ENCODE data around the gene TTC9.

Gene TTC9

DNA sequence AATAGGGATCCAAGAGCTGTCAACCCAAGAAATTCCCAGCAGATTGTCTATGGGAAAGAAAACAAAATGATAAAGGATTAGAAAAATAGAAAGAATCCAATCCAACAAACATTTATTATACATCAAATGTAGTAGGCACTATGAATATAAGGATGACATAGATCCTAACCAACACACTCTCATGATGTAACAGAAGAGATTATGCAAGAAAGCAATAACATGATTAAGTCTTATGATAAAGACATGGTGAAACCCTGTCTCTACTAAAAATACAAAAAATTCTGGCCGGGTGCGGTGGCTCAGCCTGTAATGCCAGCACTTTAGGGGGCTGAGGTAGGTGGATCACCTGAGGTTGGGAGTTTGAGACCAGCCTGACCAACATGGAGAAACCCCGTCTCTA is 44.0 kb upstream of the TTC9 start:
- no peak for ATAC-seq
- no peak for TF ChIP-seq RARB (CRISPR knock-in tag; IDR thresholded peaks at IDR 0.05)
- TF ChIP-seq SNAI2 (CRISPR knock-in tag; IDR thresholded peaks at IDR 0.05) = no peak
- no peak for TF ChIP-seq PPARA (CRISPR knock-in tag; IDR thresholded peaks at IDR 0.05; ENCODE audit: borderline replicate concordance)
- TF ChIP-seq ZNF70 (CRISPR knock-in tag; IDR thresholded peaks at IDR 0.05) = no peak
- TF ChIP-seq ESRRG (CRISPR knock-in tag; IDR thresholded peaks at IDR 0.05) = no peak
- TF ChIP-seq POU6F1 (CRISPR knock-in tag; IDR thresholded peaks at IDR 0.05; ENCODE audit: borderline replicate concordance, low read depth) = no peak
- TF ChIP-seq ZNF565 (CRISPR knock-in tag; conservative IDR thresholded peaks at IDR 0.05; ENCODE audit: low read depth) = no peak
- TF ChIP-seq BACH2 (CRISPR knock-in tag; IDR thresholded peaks at IDR 0.05; ENCODE audit: borderline replicate concordance) = no peak
- no peak for TF ChIP-seq ISL1 (CRISPR knock-in tag; IDR thresholded peaks at IDR 0.05)
- no peak for TF ChIP-seq ARNTL (CRISPR knock-in tag; IDR thresholded peaks at IDR 0.05; ENCODE audit: borderline replicate concordance, low read depth)
- TF ChIP-seq ZC3H10 (CRISPR knock-in tag; IDR thresholded peaks at IDR 0.05) = no peak
- TF ChIP-seq TOX (CRISPR knock-in tag; IDR thresholded peaks at IDR 0.05; ENCODE audit: borderline replicate concordance) = no peak
- no peak for TF ChIP-seq CSDC2 (CRISPR knock-in tag; IDR thresholded peaks at IDR 0.05)
- no peak for TF ChIP-seq ZFP3 (CRISPR knock-in tag; IDR thresholded peaks at IDR 0.05)
- TF ChIP-seq GLIS3 (CRISPR knock-in tag; IDR thresholded peaks at IDR 0.05) = no peak

DNA sequence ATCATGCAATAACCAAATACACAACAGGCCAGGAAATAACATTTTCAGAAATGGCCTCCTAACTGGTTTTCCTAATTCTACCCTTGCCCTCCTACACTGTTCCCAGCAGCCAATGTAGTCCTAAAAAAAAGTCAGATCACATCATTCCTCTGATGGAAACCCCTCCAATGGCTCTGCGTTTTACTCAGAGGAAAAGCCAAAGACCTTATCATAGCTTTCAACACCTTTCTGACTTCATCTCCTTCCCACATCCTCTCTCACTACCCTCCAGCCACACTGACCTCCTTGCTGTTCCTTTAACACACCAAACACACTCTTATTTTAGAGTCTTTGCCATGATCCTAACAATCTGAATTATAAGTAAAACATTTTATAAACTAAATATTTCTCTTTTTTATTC is 42.4 kb upstream of the TTC9 start:
- ATAC-seq = no peak
- TF ChIP-seq ZNF8 (CRISPR knock-in tag; IDR thresholded peaks at IDR 0.05) = no peak
- no peak for TF ChIP-seq TOX (CRISPR knock-in tag; IDR thresholded peaks at IDR 0.05; ENCODE audit: borderline replicate concordance)
- no peak for TF ChIP-seq ZFP30 (CRISPR knock-in tag; IDR thresholded peaks at IDR 0.05)
- TF ChIP-seq ESRRG (CRISPR knock-in tag; IDR thresholded peaks at IDR 0.05) = no peak
- TF ChIP-seq, protein P1, sequence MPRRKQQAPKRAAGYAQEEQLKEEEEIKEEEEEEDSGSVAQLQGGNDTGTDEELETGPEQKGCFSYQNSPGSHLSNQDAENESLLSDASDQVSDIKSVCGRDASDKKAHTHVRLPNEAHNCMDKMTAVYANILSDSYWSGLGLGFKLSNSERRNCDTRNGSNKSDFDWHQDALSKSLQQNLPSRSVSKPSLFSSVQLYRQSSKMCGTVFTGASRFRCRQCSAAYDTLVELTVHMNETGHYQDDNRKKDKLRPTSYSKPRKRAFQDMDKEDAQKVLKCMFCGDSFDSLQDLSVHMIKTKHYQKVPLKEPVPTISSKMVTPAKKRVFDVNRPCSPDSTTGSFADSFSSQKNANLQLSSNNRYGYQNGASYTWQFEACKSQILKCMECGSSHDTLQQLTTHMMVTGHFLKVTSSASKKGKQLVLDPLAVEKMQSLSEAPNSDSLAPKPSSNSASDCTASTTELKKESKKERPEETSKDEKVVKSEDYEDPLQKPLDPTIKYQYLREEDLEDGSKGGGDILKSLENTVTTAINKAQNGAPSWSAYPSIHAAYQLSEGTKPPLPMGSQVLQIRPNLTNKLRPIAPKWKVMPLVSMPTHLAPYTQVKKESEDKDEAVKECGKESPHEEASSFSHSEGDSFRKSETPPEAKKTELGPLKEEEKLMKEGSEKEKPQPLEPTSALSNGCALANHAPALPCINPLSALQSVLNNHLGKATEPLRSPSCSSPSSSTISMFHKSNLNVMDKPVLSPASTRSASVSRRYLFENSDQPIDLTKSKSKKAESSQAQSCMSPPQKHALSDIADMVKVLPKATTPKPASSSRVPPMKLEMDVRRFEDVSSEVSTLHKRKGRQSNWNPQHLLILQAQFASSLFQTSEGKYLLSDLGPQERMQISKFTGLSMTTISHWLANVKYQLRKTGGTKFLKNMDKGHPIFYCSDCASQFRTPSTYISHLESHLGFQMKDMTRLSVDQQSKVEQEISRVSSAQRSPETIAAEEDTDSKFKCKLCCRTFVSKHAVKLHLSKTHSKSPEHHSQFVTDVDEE (CRISPR knock-in tag; IDR thresholded peaks at IDR 0.05) = no peak
- no peak for TF ChIP-seq ZNF70 (CRISPR knock-in tag; IDR thresholded peaks at IDR 0.05)
- TF ChIP-seq BACH2 (CRISPR knock-in tag; IDR thresholded peaks at IDR 0.05; ENCODE audit: borderline replicate concordance) = no peak
- no peak for TF ChIP-seq OSR1 (CRISPR knock-in tag; IDR thresholded peaks at IDR 0.05)
- no peak for TF ChIP-seq SNAI2 (CRISPR knock-in tag; IDR thresholded peaks at IDR 0.05)
- TF ChIP-seq ZNF565 (CRISPR knock-in tag; conservative IDR thresholded peaks at IDR 0.05; ENCODE audit: low read depth) = no peak
- TF ChIP-seq PPARA (CRISPR knock-in tag; IDR thresholded peaks at IDR 0.05; ENCODE audit: borderline replicate concordance) = no peak
- TF ChIP-seq TCF4 (CRISPR knock-in tag; IDR thresholded peaks at IDR 0.05; ENCODE audit: borderline replicate concordance) = no peak
- no peak for TF ChIP-seq ZC3H10 (CRISPR knock-in tag; IDR thresholded peaks at IDR 0.05)
- TF ChIP-seq CREB5 (CRISPR knock-in tag; IDR thresholded peaks at IDR 0.05; ENCODE audit: low read depth) = no peak
- no peak for TF ChIP-seq RARB (CRISPR knock-in tag; IDR thresholded peaks at IDR 0.05)
- TF ChIP-seq, protein P2, sequence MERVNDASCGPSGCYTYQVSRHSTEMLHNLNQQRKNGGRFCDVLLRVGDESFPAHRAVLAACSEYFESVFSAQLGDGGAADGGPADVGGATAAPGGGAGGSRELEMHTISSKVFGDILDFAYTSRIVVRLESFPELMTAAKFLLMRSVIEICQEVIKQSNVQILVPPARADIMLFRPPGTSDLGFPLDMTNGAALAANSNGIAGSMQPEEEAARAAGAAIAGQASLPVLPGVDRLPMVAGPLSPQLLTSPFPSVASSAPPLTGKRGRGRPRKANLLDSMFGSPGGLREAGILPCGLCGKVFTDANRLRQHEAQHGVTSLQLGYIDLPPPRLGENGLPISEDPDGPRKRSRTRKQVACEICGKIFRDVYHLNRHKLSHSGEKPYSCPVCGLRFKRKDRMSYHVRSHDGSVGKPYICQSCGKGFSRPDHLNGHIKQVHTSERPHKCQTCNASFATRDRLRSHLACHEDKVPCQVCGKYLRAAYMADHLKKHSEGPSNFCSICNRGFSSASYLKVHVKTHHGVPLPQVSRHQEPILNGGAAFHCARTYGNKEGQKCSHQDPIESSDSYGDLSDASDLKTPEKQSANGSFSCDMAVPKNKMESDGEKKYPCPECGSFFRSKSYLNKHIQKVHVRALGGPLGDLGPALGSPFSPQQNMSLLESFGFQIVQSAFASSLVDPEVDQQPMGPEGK (CRISPR knock-in tag; IDR thresholded peaks at IDR 0.05; ENCODE audit: borderline replicate concordance) = no peak
- no peak for TF ChIP-seq ZFP3 (CRISPR knock-in tag; IDR thresholded peaks at IDR 0.05)
- TF ChIP-seq GLIS3 (CRISPR knock-in tag; IDR thresholded peaks at IDR 0.05) = no peak

- ATAC-seq = peak; percentile 97
- no peak for TF ChIP-seq SNAI2 (CRISPR knock-in tag; IDR thresholded peaks at IDR 0.05)
These were observed 41.1 kb upstream of the TTC9 start, which contains the start of gene MED6 for GRCh38 chr14:70600382-70601157. Gene MED6 (minus strand): TSS chr14:70600655. CDS start chr14:70600637, 18 bp downstream.
